HCT116 (cell line): Measurements from ENCODE around the gene GSK3A. TPM values are rescaled to one million over a fixed set of nuclear protein-coding genes. Genes with fewer than 3 reads are reported as not detected.
A peak's percentile ranks its signal among the peaks of the same experiment; 100 is the strongest.

Source experiments
- ATAC-seq: fragments of 200-7000 bp; cut with Tn5 transposase; 2 replicates; pipeline ENCODE4 v1.9.1; 2020; ENCODE audit warnings: mild to moderate bottlenecking, moderate library complexity
- BruUV-seq: library from RNA; stranded (reverse); fragments of 400-500 nt; replicated peaks from 2 replicates; lab custom pipeline; 2021; lab: Mats Ljungman, UMichigan
- CTCF ChIA-PET: fragments of 300-600 bp; sonication (Branson Sonifier 250); formaldehyde crosslinking; loops from one replicate; lab custom pipeline; 2021; ENCODE audit warnings: antibody characterized with exemption; lab: Charles Lee
- POLR2A ChIA-PET: fragments of 300-600, 350-600 bp; sonication (Branson Sonifier 250); formaldehyde crosslinking; loops from one replicate; lab custom pipeline; 2021; ENCODE audit warnings: antibody characterized with exemption; lab: Charles Lee
- RAD21 ChIA-PET, 2 experiments: fragments of 300-600 bp; sonication (Branson Sonifier 250); formaldehyde crosslinking; loops; one replicate each; lab custom pipeline; 2023; ENCODE audit warnings: low total read pairs in 2 of 2; ENCODE audit not compliant: uncharacterized antibody in 2 of 2, unreplicated experiment in 2 of 2, low non-redundant PET in 1 of 2; lab: Charles Lee
- DNase-seq: peaks from one replicate; pipeline ENCODE4 v3.0.0-alpha.2; 2010; ENCODE audit warnings: low read depth, low spot score
- H2AFZ ChIP-seq: fragments of 200-600 bp; shearing (Covaris generic), sonication (generic); 2 replicates; pipeline ENCODE4 v1.6.1; 2017; ENCODE audit warnings: low read depth, mixed run types, mixed read lengths, antibody characterized with exemption, low read length; ENCODE audit not compliant: poor library complexity, severe bottlenecking
- H3K27ac ChIP-seq: 2 replicates; pipeline ENCODE4 v1.5.1; 2012; ENCODE audit warnings: low read depth, low read length
- H3K27me3 ChIP-seq: fragments of 200-600 bp; sonication (generic); 2 replicates; pipeline ENCODE4 v1.6.1; 2016; ENCODE audit warnings: mixed run types, low read length, mixed read lengths; ENCODE audit not compliant: insufficient read depth
- H3K36me3 ChIP-seq, 2 experiments: fragments of 200-500 bp in 1 of 2; fragments of 200-600 bp in 1 of 2; sonication (Bioruptor generic) in 1 of 2; sonication (generic) in 1 of 2; 2 replicates each; pipeline versions ENCODE4 v1.5.1 to v1.6.1; 2014 to 2016; ENCODE audit warnings: low read length in 2 of 2, inconsistent platforms in 1 of 2, mixed read lengths in 1 of 2, mixed run types in 1 of 2; ENCODE audit not compliant: insufficient read depth in 2 of 2, control insufficient read depth in 1 of 2
- H3K4me1 ChIP-seq, 2 experiments: fragments of 200-600 bp in 1 of 2; sonication (generic) in 1 of 2; 2 replicates each; pipeline versions ENCODE4 v1.5.1 to v1.6.1; 2012 to 2017; ENCODE audit warnings: low read length in 2 of 2, inconsistent platforms in 1 of 2, mild to moderate bottlenecking in 1 of 2, mixed read lengths in 1 of 2, mixed run types in 1 of 2, moderate library complexity in 1 of 2; ENCODE audit not compliant: insufficient read depth in 2 of 2, control insufficient read depth in 1 of 2
- H3K4me2 ChIP-seq: fragments of 200-600 bp; sonication (generic); 2 replicates; pipeline ENCODE4 v1.6.1; 2017; ENCODE audit warnings: mixed run types, low read length, mixed read lengths
- H3K4me3 ChIP-seq, 2 experiments: fragments of 200-600 bp in 1 of 2; sonication (generic) in 1 of 2; replicated peaks in 1 of 2; 2 replicates each; pipeline ENCODE4 v1.5.1; 2011 to 2016; ENCODE audit warnings: low read length in 2 of 2, control low read depth in 1 of 2, low read depth in 1 of 2, mild to moderate bottlenecking in 1 of 2, mixed read lengths in 1 of 2, mixed run types in 1 of 2
- H3K79me2 ChIP-seq: fragments of 200-600 bp; sonication (generic); 2 replicates; pipeline ENCODE4 v1.6.1; 2017; ENCODE audit warnings: mild to moderate bottlenecking, mixed run types, low read length, moderate library complexity, mixed read lengths; ENCODE audit not compliant: insufficient read depth
- H3K9ac ChIP-seq: fragments of 200-600 bp; sonication (generic); 2 replicates; pipeline ENCODE4 v1.6.1; 2016; ENCODE audit warnings: low read length, mixed read lengths
- H3K9me2 ChIP-seq: fragments of 200-600 bp; sonication (generic), shearing (Covaris generic); 2 replicates; pipeline ENCODE4 v1.6.1; 2017; ENCODE audit warnings: mixed run types, mild to moderate bottlenecking, moderate library complexity; ENCODE audit not compliant: insufficient read depth
- H3K9me3 ChIP-seq, 2 experiments: fragments of 200-500 bp in 1 of 2; fragments of 200-600 bp in 1 of 2; sonication (Bioruptor generic) in 1 of 2; sonication (generic) in 1 of 2; 2 replicates each; pipeline ENCODE4 v1.6.1; 2014 to 2017; ENCODE audit warnings: low read length in 2 of 2, mixed read lengths in 2 of 2, inconsistent platforms in 1 of 2, low read depth in 1 of 2, mild to moderate bottlenecking in 1 of 2, mixed run types in 1 of 2, moderate library complexity in 1 of 2; ENCODE audit not compliant: control insufficient read depth in 1 of 2, insufficient read depth in 1 of 2
- H4K20me1 ChIP-seq: fragments of 200-600 bp; sonication (generic), shearing (Covaris generic); 2 replicates; pipeline ENCODE4 v1.6.1; 2017; ENCODE audit warnings: mixed run types, mild to moderate bottlenecking, moderate library complexity; ENCODE audit not compliant: insufficient read depth
- ATF3 ChIP-seq: IDR thresholded peaks from 2 replicates; pipeline ENCODE4 v1.6.1; 2012
- CEBPB ChIP-seq: IDR thresholded peaks from 2 replicates; pipeline ENCODE4 v1.6.1; 2012; ENCODE audit warnings: low read depth
- CTCF ChIP-seq, 3 experiments: fragments of 200-600 bp in 1 of 3; sonication (generic) in 1 of 3; IDR thresholded peaks in 2 of 3; conservative IDR thresholded peaks in 1 of 3; 2 replicates each; pipeline ENCODE4 v1.5.1; 2012 to 2017; ENCODE audit warnings: low read depth in 2 of 3, low read length in 2 of 3, antibody characterized with exemption in 1 of 3, borderline replicate concordance in 1 of 3, control low read depth in 1 of 3, mild to moderate bottlenecking in 1 of 3, mixed read lengths in 1 of 3, mixed run types in 1 of 3, moderate library complexity in 1 of 3; ENCODE audit not compliant: insufficient read depth in 1 of 3
- EGR1 ChIP-seq: IDR thresholded peaks from 2 replicates; pipeline ENCODE4 v1.6.1; 2012; ENCODE audit warnings: low read depth
- ELF1 ChIP-seq: IDR thresholded peaks from 2 replicates; pipeline ENCODE4 v1.6.1; 2012; ENCODE audit warnings: low read depth, borderline replicate concordance
- EZH2 ChIP-seq: fragments of 200-600 bp; sonication (generic); IDR thresholded peaks from 2 replicates; pipeline ENCODE4 v1.6.1; 2017; ENCODE audit warnings: antibody characterized with exemption, mixed run types
- EZH2phosphoT487 ChIP-seq: fragments of 200-600 bp; IDR thresholded peaks from 2 replicates; pipeline ENCODE4 v1.6.1; 2018; ENCODE audit warnings: antibody characterized with exemption, borderline replicate concordance
- FOSL1 ChIP-seq: IDR thresholded peaks from 2 replicates; pipeline ENCODE4 v1.6.1; 2012; ENCODE audit warnings: low read depth
- JUND ChIP-seq: IDR thresholded peaks from 2 replicates; pipeline ENCODE4 v1.6.1; 2012
- MAX ChIP-seq: IDR thresholded peaks from 2 replicates; pipeline ENCODE4 v1.6.1; 2012
- POLR2AphosphoS5 ChIP-seq: IDR thresholded peaks from 2 replicates; pipeline ENCODE4 v1.6.1; 2011; ENCODE audit warnings: mild to moderate bottlenecking, low read depth, low read length, moderate library complexity
- RAD21 ChIP-seq: IDR thresholded peaks from 2 replicates; pipeline ENCODE4 v1.6.1; 2012; ENCODE audit warnings: low read depth, mild to moderate bottlenecking
- REST ChIP-seq: IDR thresholded peaks from 2 replicates; pipeline ENCODE4 v1.6.1; 2012; ENCODE audit warnings: low read depth
- SIN3A ChIP-seq: IDR thresholded peaks from 2 replicates; pipeline ENCODE4 v1.6.1; 2012; ENCODE audit warnings: low read depth
- SP1 ChIP-seq: IDR thresholded peaks from 2 replicates; pipeline ENCODE4 v1.6.1; 2012; ENCODE audit warnings: low read depth
- SRF ChIP-seq: IDR thresholded peaks from 2 replicates; pipeline ENCODE4 v1.6.1; 2012; ENCODE audit warnings: low read depth
- TCF7L2 ChIP-seq: IDR thresholded peaks from 2 replicates; pipeline ENCODE4 v1.7.0; 2011; ENCODE audit warnings: borderline replicate concordance, inconsistent platforms; ENCODE audit not compliant: insufficient read depth, insufficient read length; ENCODE audit errors: extremely low read depth
- YY1 ChIP-seq: IDR thresholded peaks from 2 replicates; pipeline ENCODE4 v1.6.1; 2011; ENCODE audit warnings: low read length, low read depth, moderate library complexity, mild to moderate bottlenecking; ENCODE audit not compliant: insufficient replicate concordance; ENCODE audit errors: extremely low read depth
- ZNF274 ChIP-seq: fragments of 200-500 bp; sonication (Bioruptor generic); IDR thresholded peaks from 2 replicates; pipeline ENCODE4 v1.6.1; 2014; ENCODE audit warnings: mild to moderate bottlenecking, low read depth, low read length, inconsistent platforms
- intact Hi-C: fragments of 100-400 bp; cut with micrococcal nuclease; formaldehyde crosslinking; loops from 2 replicates; pipeline ENCODE4 v1.10.0; 2022
- total RNA-seq: library from RNA; stranded (reverse); gene quantifications from one replicate; pipeline ENCODE4 v1.2.1, GENCODE V29; 2021; ENCODE audit not compliant: unreplicated experiment

Gene GSK3A
- total RNA-seq, 1 experiment from 2014 or later: 57.2 TPM

DNA sequence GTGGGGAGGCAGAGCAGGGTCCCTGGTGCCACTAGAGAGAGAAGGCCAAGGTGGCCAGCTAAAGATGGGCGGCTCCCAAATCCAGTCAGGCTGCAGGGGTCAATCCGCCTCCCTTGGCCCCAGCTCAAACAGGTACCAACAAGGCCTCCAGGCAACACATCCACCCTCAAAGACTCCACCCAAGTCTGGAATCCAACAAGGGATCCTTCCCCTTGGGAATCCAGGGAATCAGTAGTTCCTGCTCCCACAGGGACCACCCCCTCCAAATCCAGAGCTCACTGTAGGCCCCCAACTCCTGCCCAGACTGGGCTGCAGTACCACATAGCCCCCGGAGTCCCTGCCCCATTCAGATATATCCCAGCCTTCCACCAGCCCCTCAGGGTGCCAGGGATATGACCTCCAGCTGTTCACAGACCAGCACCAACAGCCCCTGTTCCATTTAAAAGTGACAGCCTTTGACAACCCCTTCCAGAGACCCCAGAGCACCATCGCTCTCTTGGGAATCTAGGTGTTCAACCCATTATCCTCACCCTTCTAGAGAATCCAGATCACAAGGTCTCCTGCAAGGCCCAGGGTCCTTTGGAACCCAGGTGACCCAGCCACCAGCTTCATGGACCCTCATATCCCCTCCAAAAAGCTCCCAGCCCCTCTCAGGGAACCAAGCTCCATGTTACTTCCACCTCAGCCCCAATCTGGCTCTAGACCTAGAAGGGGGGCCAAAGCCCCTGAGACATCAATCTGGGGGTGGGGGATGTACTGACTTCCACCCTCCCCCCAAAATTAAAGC lies 9.4 kb upstream of the GSK3A start:
- H3K4me1 ChIP-seq: peaks cover 22 to 48% of the 10 kb centered on the region in 2 experiments
- RAD21 ChIA-PET: interaction anchor here in 1 of 2 experiments (1.0 kb wide), 1 partner anchor 9 kb away, joined by 3 read pairs; no protein-coding TSS in a partner anchor
- TF ChIP-seq FOSL1 (no peak), POLR2AphosphoS5 (no peak), SRF (no peak), RAD21 (no peak), EGR1 (no peak), CEBPB (no peak), ELF1 (no peak), MAX (no peak), SP1 (no peak), SIN3A (no peak), EZH2 (no peak), REST (no peak), TCF7L2 (no peak), JUND (no peak), EZH2phosphoT487 (no peak), CTCF (IDR thresholded peaks at IDR 0.05 in 2 of 3, conservative IDR thresholded peaks at IDR 0.05 in 1 of 3; ENCODE audit: borderline replicate concordance in 1 of 3, insufficient read depth in 1 of 3, low read depth in 2 of 3, low read length in 2 of 3) (no peak), ZNF274 (no peak), ATF3 (no peak), YY1 (no peak)
- peak overlapping the region; percentile 94 for H3K4me2 ChIP-seq
- no peak for DNase-seq
- H3K4me3 ChIP-seq: no peak overlapping the region
- H3K9ac ChIP-seq: peak overlapping the region; percentile 43
- peaks cover 54% of the 10 kb centered on the region for H3K79me2 ChIP-seq
- CTCF ChIA-PET: interaction anchor here (1.3 kb wide), 1 partner anchor 28 kb away, joined by 3 read pairs; no protein-coding TSS in a partner anchor
- H3K9me2 ChIP-seq: no peaks in the 10 kb centered on the region
- H3K36me3 ChIP-seq: peaks cover 0 to 7% of the 10 kb centered on the region in 2 experiments; a peak in 2 of 4 replicates
- POLR2A ChIA-PET: interaction anchor here (1.6 to 1.8 kb wide), 2 partner anchors 9 to 28 kb away, joined by 9 to 16 read pairs; no protein-coding TSS in a partner anchor
- H3K27ac ChIP-seq: peak overlapping the region; percentile 51
- H2AFZ ChIP-seq: no peak overlapping the region
- no TSS peak for BruUV-seq
- intact Hi-C loops: no loop called here
- no peaks in the 10 kb centered on the region for H3K9me3 ChIP-seq
- H4K20me1 ChIP-seq: peaks cover 3% of the 10 kb centered on the region; the same call in 1 of the 2 replicates
- no peaks in the 10 kb centered on the region for H3K27me3 ChIP-seq
- no peak for ATAC-seq
